Mucosa of rectum (tissue), 2 donors: ENCODE data around the gene MEAK7.
"Not testable (repeated sequence)": the region's sequence is repeated elsewhere in the genome, so short reads cannot be mapped to it uniquely, and the experiment has no call there.

Experiments
- H3K27ac ChIP-seq, 2 donors: one replicate each; pipeline ENCODE4 v1.7.0; 2013; ENCODE audit warnings: inconsistent platforms in 2 of 2, low read depth in 2 of 2, low read length in 2 of 2
- H3K27me3 ChIP-seq, 2 donors: one replicate each; pipeline ENCODE4 v1.7.0; 2013; ENCODE audit warnings: low read length in 2 of 2; ENCODE audit not compliant: control insufficient read depth in 2 of 2, insufficient read depth in 2 of 2
- H3K36me3 ChIP-seq, 2 donors: one replicate each; pipeline ENCODE4 v1.7.0; 2013; ENCODE audit warnings: low read length in 2 of 2; ENCODE audit not compliant: control insufficient read depth in 2 of 2, insufficient read depth in 2 of 2
- H3K4me1 ChIP-seq, 2 donors: one replicate each; pipeline ENCODE4 v1.7.0; 2013; ENCODE audit warnings: low read length in 2 of 2, mild to moderate bottlenecking in 1 of 2; ENCODE audit not compliant: control insufficient read depth in 2 of 2, insufficient read depth in 2 of 2
- H3K4me3 ChIP-seq, 2 donors: one replicate each; pipeline ENCODE4 v1.7.0; 2013; ENCODE audit warnings: low read length in 2 of 2
- H3K9ac ChIP-seq, 2 donors: one replicate each; pipeline ENCODE4 v1.7.0; 2013; ENCODE audit warnings: low read length in 2 of 2, low read depth in 1 of 2, mild to moderate bottlenecking in 1 of 2
- H3K9me3 ChIP-seq, 2 donors: one replicate each; pipeline ENCODE4 v1.7.0; 2013; ENCODE audit warnings: low read length in 2 of 2; ENCODE audit not compliant: control insufficient read depth in 2 of 2
- donor health status: healthy.
- donor health status: Normal muscosa, but diverticular disease.

Gene MEAK7

DNA sequence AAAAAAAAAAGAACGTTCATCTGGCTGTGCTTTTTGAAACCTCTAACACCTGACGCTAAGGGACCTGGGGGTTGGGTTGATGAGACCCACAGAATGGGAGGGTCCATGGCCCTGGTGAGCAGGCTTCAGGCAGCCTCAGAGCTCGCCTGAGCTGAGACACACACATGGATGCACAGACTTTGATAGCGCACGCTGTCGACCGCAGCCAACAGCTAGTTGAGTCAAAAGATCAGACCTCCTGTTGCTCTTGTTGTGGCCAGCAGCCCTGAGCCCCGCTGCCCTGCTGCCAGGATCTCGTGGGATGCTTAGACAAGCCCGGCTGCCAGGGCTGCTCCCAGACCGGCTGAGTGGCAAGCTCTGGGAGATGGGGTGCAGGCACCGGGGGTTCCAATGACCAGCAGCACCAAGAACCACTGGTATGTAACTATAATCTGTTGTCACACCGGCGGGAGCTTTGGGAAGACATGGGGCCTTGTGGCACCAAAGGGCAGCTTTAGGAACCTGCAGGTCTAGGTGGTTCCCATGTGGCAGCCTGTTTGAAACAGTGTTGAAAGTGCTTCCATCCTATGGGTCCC lies 20.0 kb upstream of the MEAK7 start:
- Histone ChIP-seq H3K9ac (no peak overlapping the region), H3K27ac (no peak overlapping the region), H3K36me3 (no peaks in the 10 kb centered on the region), H3K4me3 (no peak overlapping the region), H3K4me1 (peaks cover 0 to 1% of the 10 kb centered on the region in 2 donors), H3K27me3 (no peaks in the 10 kb centered on the region), H3K9me3 (no peaks in the 10 kb centered on the region)

DNA sequence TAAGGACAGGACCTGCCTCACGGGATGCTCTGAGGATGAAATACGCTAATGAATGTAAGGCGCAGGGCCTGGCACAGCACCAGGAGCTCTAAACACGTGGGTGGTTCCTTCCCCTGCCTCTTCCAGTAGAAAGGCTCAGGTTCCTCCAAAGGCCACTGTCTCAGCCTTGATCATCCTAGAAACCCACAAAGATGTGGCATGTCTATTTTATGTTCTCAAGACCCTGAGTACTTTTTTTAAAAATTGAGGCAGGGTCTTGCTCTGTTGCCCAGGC lies 17.0 kb upstream of the MEAK7 start:
- no peak overlapping the region for H3K27ac ChIP-seq
- H3K27me3 ChIP-seq, result no peaks in the 10 kb centered on the region
- H3K9ac ChIP-seq, result no peak overlapping the region
- H3K36me3 ChIP-seq, result no peaks in the 10 kb centered on the region
- H3K9me3 ChIP-seq, result no peaks in the 10 kb centered on the region
- H3K4me3 ChIP-seq, result no peak overlapping the region
- peaks cover 6 to 8% of the 10 kb centered on the region in 2 donors for H3K4me1 ChIP-seq

DNA sequence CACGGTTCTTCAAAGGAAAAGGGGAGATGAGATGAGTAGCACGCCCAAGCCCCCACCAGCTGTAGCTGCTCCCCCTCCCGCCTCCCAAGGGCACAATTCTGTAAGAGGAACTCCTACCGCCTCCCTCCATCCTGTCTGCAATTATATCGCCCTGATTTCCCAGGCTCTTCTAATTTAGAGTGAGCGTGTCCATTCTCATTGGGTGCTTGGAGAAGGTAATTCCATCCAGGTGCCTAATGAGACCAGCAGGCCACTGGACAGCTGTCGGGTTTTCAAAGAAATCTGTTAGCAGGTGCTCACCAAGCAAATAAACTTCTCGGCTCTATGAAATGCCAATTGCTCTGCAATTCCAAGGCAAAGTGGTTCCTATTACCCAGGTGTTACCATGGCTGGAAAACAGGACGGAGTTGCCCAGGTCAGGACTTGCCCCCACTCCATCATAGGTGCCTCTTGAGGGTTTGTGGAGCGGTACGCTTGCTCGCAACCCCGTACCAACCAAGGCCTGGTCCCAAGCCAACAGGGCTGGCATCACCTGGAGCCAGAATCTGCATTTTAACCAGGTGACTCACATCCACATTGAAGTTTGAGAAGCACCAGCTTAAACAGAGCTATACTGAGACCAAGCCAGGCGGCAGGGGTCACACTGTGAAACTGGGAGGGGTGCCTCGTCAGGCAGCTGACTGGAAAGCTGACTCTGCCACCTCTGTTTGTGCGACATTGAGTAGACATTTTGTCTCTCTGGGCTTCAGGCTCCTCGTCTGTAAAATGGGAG lies 16.5 kb upstream of the MEAK7 start:
- Histone ChIP-seq H3K36me3 (no peaks in the 10 kb centered on the region), H3K9me3 (no peaks in the 10 kb centered on the region), H3K4me1 (peaks cover 6 to 8% of the 10 kb centered on the region in 2 donors), H3K27ac (no peak overlapping the region), H3K4me3 (no peak overlapping the region), H3K27me3 (no peaks in the 10 kb centered on the region), H3K9ac (no peak overlapping the region)

DNA sequence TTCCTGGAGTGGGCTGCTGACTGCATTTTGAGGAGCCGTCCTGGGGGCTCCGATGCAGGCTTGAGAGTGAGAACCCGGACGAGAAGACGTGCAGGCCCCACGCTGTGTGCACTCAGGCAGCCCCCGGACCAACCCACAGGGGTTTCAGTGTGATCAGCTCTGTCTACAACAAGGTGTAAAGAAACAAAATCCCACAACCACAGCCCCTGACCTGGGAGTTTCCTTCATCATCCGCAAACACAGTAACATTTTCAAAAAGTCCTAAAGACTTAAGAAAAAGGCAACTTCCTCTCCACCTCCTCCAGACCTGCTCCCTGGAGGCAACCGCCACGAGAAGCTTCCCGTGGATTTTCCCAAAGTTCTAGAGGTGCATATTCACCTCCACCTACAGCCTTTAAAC lies 15.4 kb upstream of the MEAK7 start:
- no peaks in the 10 kb centered on the region for H3K27me3 ChIP-seq
- no peak overlapping the region for H3K27ac ChIP-seq
- H3K9ac ChIP-seq, result no peak overlapping the region
- no peaks in the 10 kb centered on the region for H3K36me3 ChIP-seq
- H3K4me3 ChIP-seq, result no peak overlapping the region
- H3K9me3 ChIP-seq, result no peaks in the 10 kb centered on the region
- peaks cover 6 to 12% of the 10 kb centered on the region in 2 donors for H3K4me1 ChIP-seq

DNA sequence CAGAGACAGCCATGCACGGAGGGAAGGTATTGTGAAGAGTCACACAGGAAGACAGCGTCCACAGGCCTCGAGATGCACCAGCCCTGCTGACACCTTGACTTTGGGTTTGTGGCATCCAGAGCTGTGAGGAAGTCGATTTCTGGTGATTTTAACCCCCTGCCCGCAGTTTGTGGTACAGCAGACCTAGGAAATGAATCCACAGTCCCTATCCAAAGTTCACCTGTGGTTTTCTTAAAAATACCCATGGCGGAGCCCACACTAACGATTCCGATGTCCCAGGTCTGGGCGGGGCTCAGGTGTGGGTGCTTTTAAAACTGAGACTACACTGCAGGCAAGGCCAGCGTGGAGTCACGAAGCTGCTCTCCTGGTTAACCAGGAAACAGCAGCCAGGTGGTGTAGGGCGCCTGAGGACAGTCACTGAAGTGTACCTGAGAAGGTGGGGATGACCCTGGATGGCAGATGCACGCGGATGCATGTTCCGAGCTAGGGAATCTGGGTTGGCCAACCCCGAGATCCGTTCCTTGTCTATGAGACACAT lies 14.4 kb upstream of the MEAK7 start:
- Histone ChIP-seq H3K36me3 (no peaks in the 10 kb centered on the region), H3K9ac (peak overlapping the region in 1 of 2 donors; percentile 5), H3K4me1 (peaks cover 6 to 15% of the 10 kb centered on the region in 2 donors), H3K27ac (peak overlapping the region in 1 of 2 donors; percentile 7), H3K4me3 (no peak overlapping the region), H3K9me3 (no peaks in the 10 kb centered on the region), H3K27me3 (no peaks in the 10 kb centered on the region)

DNA sequence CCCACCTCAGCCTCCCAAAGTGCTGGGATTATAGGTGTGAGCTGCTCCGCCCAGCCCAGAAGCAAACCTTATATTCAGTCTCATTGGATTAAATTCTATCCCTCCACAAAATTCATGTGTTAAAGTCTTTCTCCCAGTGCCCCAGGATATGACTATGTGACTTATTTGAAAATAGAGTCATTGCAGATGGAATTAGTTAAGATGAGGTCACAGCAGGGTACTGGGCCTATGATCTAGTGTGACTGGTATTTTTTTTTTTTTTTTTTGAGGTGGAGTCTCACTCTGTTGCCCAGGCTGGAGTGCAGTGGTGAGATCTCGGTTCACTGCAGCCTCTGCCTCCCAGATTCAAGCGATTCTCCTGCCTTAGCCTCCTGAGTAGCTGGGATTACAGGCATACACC lies 13.8 kb upstream of the MEAK7 start:
- not testable (repeated sequence) for H3K4me3 ChIP-seq, H3K27me3 ChIP-seq, H3K9ac ChIP-seq, H3K36me3 ChIP-seq, H3K9me3 ChIP-seq, H3K27ac ChIP-seq
- peaks cover 6 to 15% of the 10 kb centered on the region in 2 donors for H3K4me1 ChIP-seq

DNA sequence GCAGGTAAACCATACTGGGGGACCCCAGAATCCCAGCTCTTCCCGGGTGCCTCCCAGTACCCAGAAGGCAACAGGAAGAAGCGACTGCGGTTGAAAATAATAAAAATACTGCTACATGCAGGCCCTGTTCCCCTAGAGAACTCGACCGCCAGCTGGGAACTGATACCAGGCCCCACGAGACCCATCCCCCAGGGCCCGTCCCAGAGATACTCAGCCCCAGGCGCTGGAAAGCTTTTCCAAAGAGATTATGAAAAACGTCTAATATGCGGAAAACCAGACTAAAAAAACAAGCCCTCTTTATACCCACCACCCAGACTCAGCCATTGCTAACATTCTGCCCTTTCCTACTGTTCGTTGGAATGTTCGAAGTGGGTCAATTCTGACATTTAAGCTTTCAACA lies 12.9 kb upstream of the MEAK7 start:
- H3K4me3 ChIP-seq, result no peak overlapping the region
- H3K27ac ChIP-seq, result no peak overlapping the region
- no peaks in the 10 kb centered on the region for H3K27me3 ChIP-seq
- peaks cover 6 to 15% of the 10 kb centered on the region in 2 donors for H3K4me1 ChIP-seq
- no peaks in the 10 kb centered on the region for H3K36me3 ChIP-seq
- H3K9ac ChIP-seq, result no peak overlapping the region
- no peaks in the 10 kb centered on the region for H3K9me3 ChIP-seq

DNA sequence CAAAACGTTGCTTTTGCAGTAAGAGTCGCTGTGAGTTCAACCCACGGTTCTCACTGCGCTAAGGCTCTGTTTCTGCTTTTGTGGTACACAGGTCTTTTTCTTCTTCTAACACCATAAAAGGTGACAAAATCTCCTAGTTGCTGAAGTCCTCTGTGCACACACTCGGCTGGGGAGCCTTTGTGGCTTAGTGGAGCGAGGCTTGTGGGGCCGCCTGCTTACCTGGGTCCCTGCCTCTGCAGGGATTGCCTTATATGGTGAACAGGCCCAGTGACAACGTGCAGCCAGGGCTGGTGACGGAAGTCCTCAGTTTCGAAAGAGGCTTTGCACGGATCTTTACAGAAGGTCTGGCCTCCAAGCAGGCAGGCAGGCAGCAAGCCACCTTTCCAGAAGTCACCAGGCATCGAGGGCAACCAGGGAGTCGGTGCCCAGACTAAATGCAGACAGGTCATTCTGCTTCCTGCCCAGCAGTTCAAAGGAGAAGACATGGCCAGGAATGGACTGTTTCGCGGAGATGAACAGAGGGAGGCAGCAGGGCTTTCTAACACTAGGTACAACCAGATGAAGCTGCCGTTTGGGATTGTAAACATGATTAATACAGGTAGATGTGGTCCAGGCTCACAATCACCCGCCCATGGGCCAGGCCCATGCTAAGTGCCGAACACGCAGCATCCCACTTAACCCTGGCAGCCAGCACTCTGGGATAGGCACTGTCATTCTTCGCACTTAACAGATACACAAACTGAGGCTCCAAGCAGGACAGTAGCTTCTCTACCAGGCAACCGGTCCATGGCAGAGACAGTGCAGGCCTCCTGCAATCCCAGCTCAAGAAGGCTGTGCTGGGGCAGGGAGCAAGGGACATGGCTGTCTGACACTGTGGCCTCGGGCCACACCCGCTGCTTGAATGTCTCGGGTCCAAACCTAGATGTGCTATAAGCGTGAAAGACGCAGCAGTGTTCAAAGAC lies 10.7 kb upstream of the MEAK7 start:
- H3K27me3 ChIP-seq, result no peaks in the 10 kb centered on the region
- H3K4me3 ChIP-seq, result no peak overlapping the region

DNA sequence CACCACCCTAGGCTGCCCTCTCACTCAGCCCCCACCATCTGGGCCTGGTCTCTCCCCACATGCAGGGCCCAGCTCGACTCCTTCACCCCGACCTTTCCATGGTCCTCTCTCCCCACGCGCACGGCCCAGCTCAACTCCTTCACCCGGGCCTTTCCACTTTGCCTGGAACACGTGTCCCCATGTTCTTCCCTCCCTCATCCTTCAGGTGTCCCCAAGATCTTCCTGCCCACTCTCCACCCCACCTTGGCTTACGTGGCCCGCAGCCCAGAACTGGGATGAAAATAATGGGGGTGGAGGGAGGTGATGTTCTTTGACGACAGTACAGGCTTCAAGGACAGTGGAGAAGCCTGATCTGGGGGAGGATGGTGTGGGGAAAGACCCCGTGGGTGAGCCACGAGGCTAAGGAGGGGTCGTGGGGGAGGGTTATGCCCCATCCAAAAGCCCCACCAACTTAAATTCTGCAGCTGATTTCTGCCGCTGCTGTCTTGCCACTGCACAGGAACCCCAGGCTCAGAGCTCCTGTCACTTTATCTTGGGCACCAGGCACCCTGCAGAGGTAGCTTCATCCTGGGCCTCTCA lies 9.9 kb upstream of the MEAK7 start:
- no peak overlapping the region for H3K4me3 ChIP-seq
- no peaks in the 10 kb centered on the region for H3K9me3 ChIP-seq
- H3K4me1 ChIP-seq, result peaks cover 6 to 18% of the 10 kb centered on the region in 2 donors
- H3K9ac ChIP-seq, result no peak overlapping the region
- peak overlapping the region in 1 of 2 donors; percentile 68 for H3K27ac ChIP-seq
- H3K27me3 ChIP-seq, result no peaks in the 10 kb centered on the region
- no peaks in the 10 kb centered on the region for H3K36me3 ChIP-seq

More for the DNA sequence above, 10.7 kb upstream of the MEAK7 start:
- H3K36me3 ChIP-seq, result no peaks in the 10 kb centered on the region
- H3K27ac ChIP-seq, result peak overlapping the region in 1 of 2 donors; percentile 74
- H3K9ac ChIP-seq, result no peak overlapping the region
- H3K4me1 ChIP-seq, result peaks cover 6 to 20% of the 10 kb centered on the region in 2 donors
- no peaks in the 10 kb centered on the region for H3K9me3 ChIP-seq
